Esophagus squamous epithelium (tissue), 4 donors: ENCODE results near the gene DUSP7.

Experiments
- POLR2A ChIP-seq, 4 donors: fragments of 450-650 bp; IDR thresholded peaks; one replicate each; pipeline ENCODE4 v1.6.1; 2017; ENCODE audit warnings: antibody characterized with exemption in 4 of 4, mild to moderate bottlenecking in 4 of 4, moderate library complexity in 3 of 4
- TF ChIP-seq, protein P1 (sequence below), 6 experiments: fragments of 450-650 bp in 4 of 6; fragments of 200-600 bp in 2 of 6; sonication (generic) in 2 of 6; IDR thresholded peaks; one replicate each; pipeline ENCODE4 v1.5.1; 2016 to 2019; ENCODE audit warnings: antibody characterized with exemption in 6 of 6, mild to moderate bottlenecking in 4 of 6, moderate library complexity in 4 of 6

DNA sequence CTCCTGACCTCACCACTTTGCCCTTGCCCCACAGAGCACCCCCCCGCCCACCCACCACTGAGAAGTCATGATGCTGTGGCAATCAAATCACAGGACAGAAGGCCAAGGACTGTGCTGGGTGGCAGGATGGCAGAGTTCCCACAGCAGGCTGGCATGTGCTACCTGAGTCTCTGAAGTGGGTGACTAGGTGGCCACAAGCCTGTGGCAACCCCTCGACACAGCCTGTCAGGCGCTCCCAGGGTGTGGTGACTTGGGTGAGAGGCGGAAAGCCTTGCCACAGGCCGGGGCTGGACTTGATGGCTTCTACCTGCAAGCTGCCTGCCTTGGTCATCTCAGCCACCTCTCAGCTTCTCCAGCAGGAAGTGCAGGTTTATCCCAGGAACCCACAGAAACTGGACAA lies 15.6 kb upstream of the DUSP7 start:
- TF ChIP-seq, protein P1, sequence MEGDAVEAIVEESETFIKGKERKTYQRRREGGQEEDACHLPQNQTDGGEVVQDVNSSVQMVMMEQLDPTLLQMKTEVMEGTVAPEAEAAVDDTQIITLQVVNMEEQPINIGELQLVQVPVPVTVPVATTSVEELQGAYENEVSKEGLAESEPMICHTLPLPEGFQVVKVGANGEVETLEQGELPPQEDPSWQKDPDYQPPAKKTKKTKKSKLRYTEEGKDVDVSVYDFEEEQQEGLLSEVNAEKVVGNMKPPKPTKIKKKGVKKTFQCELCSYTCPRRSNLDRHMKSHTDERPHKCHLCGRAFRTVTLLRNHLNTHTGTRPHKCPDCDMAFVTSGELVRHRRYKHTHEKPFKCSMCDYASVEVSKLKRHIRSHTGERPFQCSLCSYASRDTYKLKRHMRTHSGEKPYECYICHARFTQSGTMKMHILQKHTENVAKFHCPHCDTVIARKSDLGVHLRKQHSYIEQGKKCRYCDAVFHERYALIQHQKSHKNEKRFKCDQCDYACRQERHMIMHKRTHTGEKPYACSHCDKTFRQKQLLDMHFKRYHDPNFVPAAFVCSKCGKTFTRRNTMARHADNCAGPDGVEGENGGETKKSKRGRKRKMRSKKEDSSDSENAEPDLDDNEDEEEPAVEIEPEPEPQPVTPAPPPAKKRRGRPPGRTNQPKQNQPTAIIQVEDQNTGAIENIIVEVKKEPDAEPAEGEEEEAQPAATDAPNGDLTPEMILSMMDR (IDR thresholded peaks at IDR 0.05), result no peak
- TF ChIP-seq POLR2A (IDR thresholded peaks at IDR 0.05), result no peak
